OCI-M2 (cell line): ENCODE results near the gene MYL12B.
"Not testable (repeated sequence)": the region's sequence is repeated elsewhere in the genome, so short reads cannot be mapped to it uniquely, and the experiment has no call there.

Experiments
- DNase-seq: peaks from one replicate; lab custom pipeline; 2025; ENCODE audit not compliant: unreplicated experiment; lab: John Stamatoyannopoulos, UW

Gene MYL12B

DNA sequence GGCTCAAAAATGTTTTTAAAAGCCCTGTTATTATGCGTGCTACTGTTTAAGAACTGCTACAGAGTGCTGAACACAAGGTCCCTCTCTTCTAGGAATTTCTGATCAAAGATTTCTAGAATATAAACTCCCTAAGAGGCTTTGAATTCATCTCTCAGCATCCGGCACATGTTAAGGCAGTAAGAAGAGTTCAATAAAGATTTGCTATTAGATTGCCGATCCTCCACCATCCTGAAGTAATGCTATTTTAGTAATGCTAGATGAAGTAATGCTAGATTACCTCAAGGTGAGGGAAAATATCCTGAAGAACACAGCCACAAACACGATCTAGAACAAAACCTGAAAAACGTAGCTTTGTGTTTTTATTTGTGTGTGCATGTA is 949 bp upstream of the MYL12B start:
- no peak for DNase-seq

DNA sequence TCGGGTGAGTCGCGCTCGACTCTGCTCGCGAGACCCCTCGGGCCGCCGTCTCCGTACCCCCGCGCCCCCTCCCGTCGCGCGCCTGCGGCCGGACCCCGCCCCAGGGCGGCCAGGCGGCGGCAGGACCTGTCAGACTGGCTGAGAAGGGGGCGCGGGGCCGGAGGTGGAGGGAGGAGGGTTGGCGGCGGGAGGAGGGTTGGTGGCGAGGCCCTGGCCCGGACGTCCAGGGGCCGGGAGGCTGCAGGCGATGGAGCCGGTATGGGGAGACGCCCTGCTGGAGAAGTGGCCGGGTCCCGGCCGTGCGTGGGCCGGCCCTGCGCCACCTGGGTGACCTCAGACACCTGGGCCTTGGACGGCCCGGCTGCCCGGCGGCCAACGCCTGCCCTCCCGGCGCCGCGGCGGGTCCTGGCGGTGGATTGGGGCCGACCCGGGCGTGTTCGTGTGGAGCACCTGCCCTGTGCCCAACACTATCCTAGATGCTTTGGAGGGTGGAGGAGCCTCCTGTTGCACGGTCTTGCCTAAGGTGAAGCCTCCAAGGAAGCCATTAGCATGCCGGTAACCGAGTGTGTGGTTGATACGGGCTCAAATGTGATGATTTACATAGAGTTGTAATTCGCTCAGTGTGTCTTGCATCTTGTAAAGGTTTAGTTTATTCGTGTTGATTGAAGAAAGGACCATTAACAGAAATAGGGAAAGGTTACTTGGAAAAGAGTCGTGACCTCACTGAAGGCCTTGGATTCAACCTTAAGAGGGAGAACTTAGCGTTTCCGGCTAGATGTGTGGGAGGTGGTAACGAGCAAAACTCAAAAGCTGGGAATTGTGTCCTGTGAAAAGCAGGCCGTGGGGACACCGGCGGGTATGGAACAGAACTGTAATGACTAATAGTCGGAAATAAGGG is 550 bp downstream of the MYL12B start:
- DNase-seq = no peak

DNA sequence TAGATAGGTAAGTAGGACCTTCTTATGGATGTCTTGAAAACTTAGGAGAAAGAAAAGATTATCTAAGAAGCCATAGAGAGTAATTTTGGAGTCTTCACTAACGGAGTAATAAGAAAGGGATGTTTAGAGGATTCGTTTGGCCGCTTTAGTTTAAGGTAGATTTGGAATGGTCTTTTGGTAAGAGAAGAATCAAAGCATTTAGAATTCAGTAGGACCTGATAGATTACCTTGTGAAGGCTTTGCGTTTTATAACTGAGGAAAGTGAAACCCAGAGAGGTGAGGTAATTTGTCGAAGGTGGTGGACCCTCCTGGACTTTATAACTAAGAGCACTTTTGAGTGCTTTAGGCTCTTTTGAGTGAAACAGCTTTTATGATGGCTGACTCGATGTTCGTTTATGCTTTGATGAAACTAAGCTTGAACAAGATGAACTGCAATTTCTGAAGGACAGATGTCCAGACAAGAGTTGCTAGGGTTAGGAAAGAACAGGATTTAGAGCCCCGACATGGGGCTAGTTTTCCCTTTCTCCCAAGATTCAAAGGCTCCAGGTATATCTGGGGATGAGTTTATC is 1.3 kb downstream of the MYL12B start:
- DNase-seq = no peak

- no peak for DNase-seq
These were observed 2.4 kb downstream of the MYL12B start for GRCh38 chr18:3264362-3264761.

DNA sequence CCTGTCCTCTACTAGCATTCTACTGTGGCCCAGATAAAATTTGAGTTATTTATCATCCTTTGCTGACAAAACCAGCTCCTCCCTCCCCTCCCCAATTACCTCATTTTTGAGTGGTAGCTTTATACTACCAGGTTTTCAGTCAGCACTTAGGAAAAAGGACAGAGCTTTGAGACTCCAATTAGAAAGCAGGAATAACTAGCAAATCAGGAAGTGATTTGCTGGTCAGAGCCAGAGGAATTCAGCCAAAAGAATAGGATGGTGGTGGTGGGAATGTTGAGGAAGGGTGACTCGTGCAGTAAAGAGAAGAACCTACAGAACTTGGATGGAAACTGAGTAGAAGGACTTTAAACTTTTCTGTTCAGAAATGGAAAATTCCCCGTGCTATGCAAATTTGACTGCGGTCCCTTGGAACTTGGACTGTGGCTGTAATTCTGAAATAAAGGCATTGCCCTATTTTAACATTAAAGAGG is 3.7 kb downstream of the MYL12B start:
- DNase-seq = no peak

- DNase-seq = no peak
These were observed 4.2 kb downstream of the MYL12B start for GRCh38 chr18:3266062-3266608.

DNA sequence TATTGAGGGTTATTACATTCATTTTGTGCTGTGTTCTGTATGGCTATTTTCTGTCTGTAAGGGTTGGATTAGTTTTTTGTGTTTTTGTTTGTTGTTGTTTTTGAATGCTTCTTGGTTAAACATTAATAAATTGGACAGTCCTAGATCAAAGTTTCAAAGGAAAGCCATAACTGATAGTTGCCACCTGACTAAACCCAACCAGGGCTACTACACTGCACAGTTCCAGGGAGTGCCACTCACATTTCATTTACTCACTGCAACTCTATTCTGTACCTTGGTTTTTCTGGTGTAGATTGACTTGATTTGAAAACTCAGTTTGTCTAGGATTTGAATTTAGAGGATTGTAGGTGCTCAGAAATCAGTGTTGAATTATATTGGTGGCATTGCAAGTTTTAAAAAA is 6.4 kb downstream of the MYL12B start:
- DNase-seq = no peak

DNA sequence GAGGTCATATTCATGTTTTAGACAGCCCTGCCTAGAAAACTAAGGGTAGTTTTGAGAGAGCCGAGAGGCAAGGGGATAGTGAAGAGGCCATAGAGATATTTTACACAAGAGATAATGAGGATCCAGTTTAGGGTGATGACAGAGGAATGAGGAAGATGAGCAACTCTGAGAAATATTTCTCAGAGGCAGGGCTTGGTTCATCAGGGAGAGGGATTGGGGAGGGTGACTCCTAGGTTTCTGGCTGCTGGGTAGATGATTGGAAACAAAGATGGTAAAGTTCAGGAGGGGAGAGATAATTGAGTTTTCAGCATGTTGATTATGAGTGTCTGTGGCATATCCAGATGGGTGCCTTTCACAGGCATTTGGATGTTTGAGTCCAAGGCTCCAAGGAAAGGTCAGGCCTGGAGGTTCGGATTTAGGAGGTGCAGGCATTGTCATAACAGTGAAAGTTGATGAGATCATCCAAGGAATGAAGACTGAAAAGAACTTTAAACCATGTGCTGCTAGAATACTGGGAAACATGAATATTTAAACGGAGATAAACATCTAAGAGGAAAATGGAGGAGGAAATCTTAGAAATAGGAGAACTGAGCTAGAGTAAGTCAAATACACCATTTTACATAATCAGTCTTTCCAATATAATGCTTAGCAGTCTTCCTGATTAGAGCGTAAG is 7.4 kb downstream of the MYL12B start:
- no peak for DNase-seq

- DNase-seq = no peak
These were observed 8.0 kb downstream of the MYL12B start for GRCh38 chr18:3269914-3270299.

DNA sequence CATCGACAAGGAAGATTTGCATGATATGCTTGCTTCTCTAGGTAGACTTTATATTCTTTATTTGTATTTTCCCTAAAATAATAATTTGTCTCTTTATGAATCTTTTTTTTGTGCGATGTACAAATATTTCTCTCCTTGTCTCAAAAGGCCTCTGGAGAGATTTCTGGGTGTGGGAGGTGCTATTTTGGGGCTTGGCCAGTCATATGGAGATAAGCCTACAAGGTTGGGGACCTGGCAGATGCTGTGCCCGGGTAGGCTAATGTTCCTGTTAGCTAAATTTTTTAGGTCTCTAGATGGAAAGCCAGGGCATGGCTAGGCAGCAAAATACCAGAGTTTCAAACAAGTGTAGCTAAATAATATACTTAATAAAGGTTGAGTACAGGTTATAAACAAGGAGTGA is 11.1 kb downstream of the MYL12B start:
- DNase-seq = no peak

GRCh38 chr18:3277643-3278213 is 15.8 kb downstream of the MYL12B start:
- not testable (repeated sequence) for DNase-seq

- DNase-seq = no peak
These were observed 17.6 kb downstream of the MYL12B start for GRCh38 chr18:3279201-3280185.

GRCh38 chr18:3281456-3282400 is 19.8 kb downstream of the MYL12B start:
- DNase-seq = peak; percentile 95

GRCh38 chr18:3283253-3283863 is 21.4 kb downstream of the MYL12B start:
- no peak for DNase-seq

DNA sequence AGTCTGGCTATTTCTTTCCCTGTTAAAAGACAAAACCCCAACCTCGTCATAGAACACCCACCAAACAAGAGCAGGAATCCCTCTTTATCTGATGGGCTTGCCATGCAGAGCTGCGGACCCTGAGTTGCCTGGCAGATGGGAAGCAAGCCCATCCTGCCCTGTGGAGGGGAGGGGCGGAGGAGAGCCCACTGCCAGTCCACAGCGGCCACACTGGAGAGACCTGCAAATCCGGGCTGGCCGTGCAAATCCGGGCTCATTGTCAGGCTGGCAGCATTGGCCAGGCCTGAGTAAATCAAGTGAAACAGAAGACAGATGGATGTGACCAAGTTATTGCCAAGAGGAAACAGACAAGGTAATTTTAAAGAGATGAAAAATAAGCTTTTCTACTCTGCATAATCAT is 22.0 kb downstream of the MYL12B start:
- no peak for DNase-seq

DNA sequence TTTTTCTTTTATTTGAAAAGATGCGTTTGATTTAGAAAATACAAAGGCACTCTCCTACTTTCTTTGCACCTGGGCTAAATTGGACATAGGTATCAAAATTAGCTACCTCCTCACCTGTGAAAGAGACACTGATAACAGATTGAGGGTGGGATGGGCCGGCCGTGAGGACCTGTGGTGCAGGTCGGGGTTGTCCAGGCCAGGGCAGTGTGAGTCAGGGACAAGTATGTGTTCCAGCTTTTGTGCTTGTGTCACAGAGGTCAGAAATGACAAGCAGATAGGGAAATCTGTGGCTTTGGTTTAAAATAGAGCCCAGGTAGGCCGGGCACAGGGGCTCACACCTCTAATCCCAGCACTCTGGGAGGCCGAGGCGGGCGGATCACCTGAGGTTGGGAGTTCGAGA is 22.6 kb downstream of the MYL12B start:
- no peak for DNase-seq

DNA sequence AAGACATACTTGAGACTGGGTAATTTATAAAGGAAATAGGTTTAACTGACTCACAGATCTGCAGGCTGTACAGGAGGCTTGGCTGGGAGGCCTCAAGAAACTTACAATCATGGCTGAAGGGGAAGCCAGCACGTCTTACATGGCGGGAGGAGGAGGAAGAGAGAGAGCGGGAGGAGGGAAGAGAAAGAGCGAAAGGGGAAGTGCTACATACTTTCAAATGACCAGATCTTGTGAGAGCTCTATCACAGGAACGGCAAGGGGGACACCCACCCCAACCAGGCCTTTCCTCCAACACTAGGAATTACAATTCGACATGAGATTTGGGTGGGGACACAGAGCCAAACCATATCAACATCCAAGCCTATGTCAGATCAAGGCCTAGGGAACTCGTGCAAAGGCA is 24.2 kb downstream of the MYL12B start:
- no peak for DNase-seq

GRCh38 chr18:3293196-3293951 is 31.4 kb downstream of the MYL12B start:
- DNase-seq = no peak
